GM19351 (cell line): Measurements from ENCODE around the gene NCK1.
"Not testable (repeated sequence)": the region's sequence is repeated elsewhere in the genome, so short reads cannot be mapped to it uniquely, and the experiment has no call there.

Source experiments
- ATAC-seq: cut with Tn5 transposase; IDR thresholded peaks from one replicate; pipeline ENCODE4 v1.9.1; 2021; ENCODE audit warnings: mild to moderate bottlenecking, moderate library complexity; ENCODE audit not compliant: unreplicated experiment

NCK1 gene

GRCh38 chr3:136860541-136860940 is 1.5 kb upstream of the NCK1 start:
- ATAC-seq, result no peak

DNA sequence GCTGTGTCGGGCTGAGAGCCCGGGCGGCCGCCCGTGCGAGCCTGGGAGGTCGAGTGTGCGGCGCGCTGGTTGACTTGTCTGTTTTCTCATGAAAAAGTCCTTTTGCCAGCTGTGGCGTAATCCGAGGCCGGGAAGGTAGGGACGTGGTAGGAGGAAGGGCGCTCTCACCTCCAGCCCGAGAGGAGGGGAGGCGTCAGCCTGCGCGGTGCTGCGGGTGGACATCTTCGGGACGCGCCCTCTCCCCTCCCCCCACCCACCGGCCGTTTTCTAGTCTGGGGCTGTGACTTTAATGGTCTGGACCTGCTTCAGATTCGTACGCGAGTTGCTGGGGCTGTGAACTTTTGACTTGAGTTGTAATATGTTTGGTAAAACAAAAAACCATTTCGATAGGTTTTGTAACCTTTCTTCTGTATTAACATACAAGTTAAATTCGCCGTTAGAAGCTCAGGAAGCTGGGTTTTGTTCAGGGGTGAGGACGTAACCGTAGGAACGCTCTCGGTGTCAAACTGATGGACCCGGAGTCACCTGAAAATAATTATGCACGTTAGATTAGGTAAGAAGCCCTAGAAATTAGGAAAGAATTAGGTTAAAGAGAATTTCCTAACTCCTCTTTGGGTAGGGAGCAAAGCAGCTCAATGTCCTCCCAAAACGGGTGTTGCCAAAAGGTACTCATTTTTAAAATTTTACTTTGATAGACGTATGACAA is 762 bp downstream of the NCK1 start:
- ATAC-seq, result peak; percentile 22

DNA sequence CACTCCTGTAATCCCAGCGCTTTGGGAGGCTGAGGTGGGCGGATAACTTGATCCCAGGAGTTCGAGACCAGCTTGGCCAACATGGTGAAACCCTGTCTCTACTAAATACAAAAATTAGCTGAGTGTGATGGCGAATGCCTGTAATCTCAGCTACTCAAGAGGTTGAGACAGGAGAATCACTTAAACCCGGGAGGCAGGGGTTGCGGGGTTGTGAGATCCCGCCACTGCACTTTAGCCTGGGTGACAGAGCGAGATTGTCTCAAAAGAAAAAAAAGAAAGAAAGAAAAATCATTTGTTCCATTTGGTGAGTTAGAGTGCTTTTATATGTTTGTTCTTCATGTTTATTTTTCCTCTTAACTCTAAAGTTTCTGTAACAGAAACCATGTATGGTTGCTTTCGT is 7.3 kb downstream of the NCK1 start:
- ATAC-seq, result no peak

GRCh38 chr3:136872258-136872657 is 10.2 kb downstream of the NCK1 start:
- ATAC-seq, result not testable (repeated sequence)

- not testable (repeated sequence) for ATAC-seq
Observed at GRCh38 chr3:136879510-136879909, 17.5 kb downstream of the NCK1 start.

- ATAC-seq, result no peak
Observed at GRCh38 chr3:136882571-136882970, 20.6 kb downstream of the NCK1 start.

GRCh38 chr3:136883967-136884720 is 22.1 kb downstream of the NCK1 start:
- ATAC-seq, result no peak

- ATAC-seq, result no peak
Observed at GRCh38 chr3:136885357-136886213, 23.6 kb downstream of the NCK1 start.

DNA sequence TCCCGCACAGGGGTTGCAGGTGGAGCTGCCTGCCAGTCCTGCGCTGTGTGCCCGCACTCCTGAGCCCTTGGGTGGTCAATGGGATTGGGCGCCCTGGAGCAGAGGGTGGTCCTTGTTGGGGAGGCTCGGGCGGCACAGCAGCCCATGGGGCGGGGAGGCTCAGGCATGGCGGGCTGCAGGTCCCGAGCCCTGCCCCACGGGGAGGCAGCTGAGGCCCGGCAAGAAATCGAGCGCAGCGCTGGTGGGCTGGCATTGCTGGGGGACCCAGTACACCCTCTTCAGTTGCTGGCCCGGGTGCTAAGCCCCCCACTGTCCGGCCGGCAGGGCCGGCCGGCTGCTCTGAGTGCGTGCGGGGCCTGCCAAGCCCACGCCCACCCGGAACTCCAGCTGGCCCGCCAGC is 27.9 kb downstream of the NCK1 start:
- ATAC-seq, result no peak

- no peak for ATAC-seq
Observed at GRCh38 chr3:136891934-136892855, 30.2 kb downstream of the NCK1 start.

DNA sequence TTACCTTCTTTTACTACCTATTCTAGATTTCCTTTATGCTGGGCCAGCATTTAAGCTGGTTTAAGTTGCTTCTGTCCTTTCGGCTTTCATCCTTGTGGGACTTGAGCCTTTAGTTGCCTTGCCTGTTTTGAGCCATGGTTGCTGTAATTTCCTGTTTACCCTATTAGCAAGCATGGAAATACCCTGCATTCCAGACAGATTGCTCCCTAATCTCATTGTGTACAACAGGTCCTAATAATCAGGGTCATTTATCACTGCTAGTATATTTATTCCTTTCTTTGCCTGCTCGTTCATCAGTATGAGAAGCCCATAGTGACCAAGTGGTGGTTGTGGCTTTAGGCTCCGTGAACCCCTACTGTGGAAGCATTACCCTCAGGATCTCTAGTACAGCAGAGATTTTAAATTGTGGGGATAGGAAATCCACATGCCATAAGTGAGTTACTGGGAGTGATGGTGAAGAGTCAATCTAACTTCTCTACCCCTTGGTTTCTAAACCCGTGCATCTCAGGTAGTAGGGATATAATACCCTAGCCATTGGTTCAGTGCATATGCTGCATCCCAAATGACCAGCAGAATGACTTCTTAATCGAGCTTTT is 31.9 kb downstream of the NCK1 start:
- no peak for ATAC-seq

DNA sequence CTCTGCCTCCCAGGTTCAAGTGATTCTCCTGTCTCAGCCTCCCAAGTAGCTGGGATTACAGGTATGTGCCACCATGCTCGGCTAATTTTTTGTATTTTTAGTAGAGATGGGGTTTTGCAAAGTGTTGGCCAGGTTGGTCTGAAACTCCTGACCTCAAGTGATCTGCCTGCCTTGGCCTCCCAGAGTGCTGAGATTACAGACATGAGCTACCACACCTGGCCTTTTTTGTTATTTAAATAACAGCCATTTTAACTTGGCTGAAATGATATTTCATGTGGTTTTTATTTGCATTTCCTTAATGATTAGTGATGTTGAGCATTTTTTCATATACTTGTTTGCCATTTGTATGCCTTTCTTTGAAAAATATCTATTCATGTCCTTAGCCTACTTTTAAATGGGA is 35.2 kb downstream of the NCK1 start:
- peak; percentile 45 for ATAC-seq

DNA sequence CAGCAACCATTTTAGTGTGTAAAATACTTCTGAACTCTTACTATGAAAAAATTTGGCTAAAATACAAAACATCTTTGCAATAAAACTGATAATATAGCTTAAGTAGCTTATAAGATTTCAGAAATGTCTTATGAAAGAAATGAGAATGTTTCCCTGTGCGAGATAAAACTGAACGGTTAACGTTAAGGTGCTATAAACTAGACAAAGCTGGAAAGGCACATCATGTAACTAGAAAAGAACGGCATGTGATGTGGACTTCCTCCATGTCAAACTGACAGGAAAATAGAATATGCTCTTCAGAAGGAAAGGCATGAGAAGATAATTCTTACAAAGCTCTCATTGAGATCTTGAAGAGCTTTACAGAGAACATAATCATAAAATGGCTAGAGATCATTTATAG is 36.5 kb downstream of the NCK1 start:
- no peak for ATAC-seq

GRCh38 chr3:136898954-136899353 is 36.9 kb downstream of the NCK1 start:
- ATAC-seq, result no peak

DNA sequence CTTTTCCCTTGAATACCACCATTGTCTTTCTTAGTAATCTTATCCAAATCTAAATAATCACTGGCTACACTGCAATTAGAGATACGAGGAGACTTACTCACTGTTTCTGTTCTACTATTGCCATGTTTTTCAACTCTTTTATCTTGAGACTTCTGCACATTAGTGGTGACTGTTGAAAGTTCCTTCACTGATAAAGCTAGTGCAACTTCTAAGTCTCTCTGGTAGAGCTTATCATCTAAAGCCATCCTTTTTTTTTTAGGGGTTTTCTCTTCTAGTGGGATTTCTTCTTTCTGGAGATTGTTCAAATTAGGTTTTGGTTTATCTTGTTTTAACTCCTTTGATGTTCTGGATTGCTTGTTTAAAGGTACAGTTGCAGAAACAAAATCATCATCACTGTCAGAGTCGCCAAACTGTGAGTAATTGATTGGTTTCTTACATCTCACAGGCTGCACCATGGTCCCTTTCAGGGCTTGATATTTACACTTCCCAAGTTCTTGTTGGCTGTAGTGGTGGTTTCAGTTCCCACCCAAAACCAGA is 37.7 kb downstream of the NCK1 start:
- ATAC-seq, result no peak

DNA sequence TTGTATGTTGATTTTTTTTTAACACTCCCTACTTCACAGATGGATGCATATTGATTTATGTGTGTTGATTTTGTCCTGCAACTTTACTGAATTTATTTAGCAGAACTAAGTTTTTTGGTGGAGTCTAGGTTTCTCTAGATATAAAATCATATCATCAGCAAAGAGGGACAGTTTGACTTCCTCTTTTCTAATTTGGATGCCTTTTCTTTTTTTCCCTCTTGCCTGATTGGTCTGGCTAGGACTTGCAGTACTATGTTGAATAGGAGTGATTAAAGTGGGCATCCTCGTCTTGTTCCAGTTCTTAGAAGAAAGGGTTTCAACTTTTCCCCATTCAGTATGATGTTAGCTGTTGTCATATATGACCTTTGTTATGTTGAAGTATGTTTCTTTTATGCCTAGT is 38.7 kb downstream of the NCK1 start:
- not testable (repeated sequence) for ATAC-seq

DNA sequence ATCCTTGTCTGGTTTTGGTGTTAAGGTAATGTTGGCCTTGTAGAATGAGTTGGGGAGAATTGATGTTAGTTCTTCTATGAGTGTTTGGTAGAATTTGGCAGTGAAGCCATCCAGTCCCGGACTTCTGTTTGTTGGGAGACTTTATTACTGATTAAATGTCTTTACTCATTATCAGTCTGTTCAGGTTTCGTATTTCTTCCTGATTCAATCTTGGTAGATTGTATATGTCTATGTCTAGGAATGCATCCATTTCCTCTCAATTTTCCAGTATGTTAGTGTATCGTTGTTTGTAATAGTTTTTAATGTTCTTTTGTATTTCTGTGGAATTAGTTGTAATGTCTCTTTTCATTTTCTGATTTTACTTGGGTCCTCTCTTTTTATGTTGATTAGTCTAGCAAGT is 39.4 kb downstream of the NCK1 start:
- no peak for ATAC-seq

- ATAC-seq, result not testable (repeated sequence)
Observed at GRCh38 chr3:136902530-136902929, 40.5 kb downstream of the NCK1 start.

GRCh38 chr3:136903899-136904298 is 41.9 kb downstream of the NCK1 start:
- ATAC-seq, result no peak

DNA sequence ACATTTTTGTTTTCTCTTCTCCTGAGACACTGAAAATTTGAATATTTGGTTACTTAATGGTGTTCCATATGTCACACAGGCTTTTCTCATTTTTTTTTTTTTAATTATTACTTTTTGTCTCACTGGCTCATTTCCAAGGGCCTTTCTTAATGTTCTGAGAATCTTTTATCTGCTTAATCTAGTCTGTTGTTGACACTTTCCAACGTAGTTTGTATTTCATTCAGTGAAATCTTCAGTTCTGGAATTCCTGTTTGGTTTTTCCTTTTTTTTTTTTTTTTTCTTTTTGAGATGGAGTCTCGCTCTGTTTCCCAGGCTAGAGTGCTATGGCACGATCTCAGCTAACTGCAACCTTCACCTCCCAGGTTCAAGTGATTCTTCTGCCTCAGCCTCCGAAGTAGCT is 42.7 kb downstream of the NCK1 start:
- ATAC-seq, result no peak
